MCF 10A (cell line): ENCODE measurements around the gene PLXNA1. TPM values are rescaled to one million over a fixed set of nuclear protein-coding genes. Genes with fewer than 3 reads are reported as not detected.

ENCODE experiments used
- BruUV-seq: library from RNA; stranded (reverse); fragments of 400-500 nt; replicated peaks from 2 replicates; lab custom pipeline; 2021; lab: Mats Ljungman, UMichigan
- CTCF ChIA-PET: fragments of 300-600 bp; sonication (Branson Sonifier 250); formaldehyde crosslinking; extraction: SDS; loops from one replicate; lab custom pipeline; 2021; ENCODE audit warnings: antibody characterized with exemption, inconsistent platforms; lab: Yijun Ruan, JAX
- POLR2A ChIA-PET: fragments of 300-600, 350-650 bp; sonication (Branson Sonifier 250); formaldehyde crosslinking; extraction: SDS; loops from one replicate; lab custom pipeline; 2020; ENCODE audit warnings: antibody characterized with exemption, inconsistent platforms; lab: Yijun Ruan, JAX
- DNase-seq: peaks from one replicate; pipeline ENCODE4 v3.0.0-alpha.2; 2018; ENCODE audit not compliant: unreplicated experiment
- H3K27ac Mint-ChIP-seq: one replicate; pipeline ENCODE4 v1.8.0; 2022; ENCODE audit warnings: mild to moderate bottlenecking, low read depth, mixed read lengths; ENCODE audit not compliant: unreplicated experiment
- H3K27me3 Mint-ChIP-seq: one replicate; pipeline ENCODE4 v1.8.0; 2022; ENCODE audit warnings: mixed read lengths; ENCODE audit not compliant: insufficient read depth, unreplicated experiment
- H3K36me3 Mint-ChIP-seq: one replicate; pipeline ENCODE4 v1.8.0; 2022; ENCODE audit warnings: mild to moderate bottlenecking, moderate library complexity, mixed read lengths; ENCODE audit not compliant: insufficient read depth, unreplicated experiment
- H3K4me1 Mint-ChIP-seq: one replicate; pipeline ENCODE4 v1.8.0; 2022; ENCODE audit warnings: mixed read lengths; ENCODE audit not compliant: insufficient read depth, unreplicated experiment
- H3K4me3 Mint-ChIP-seq: one replicate; pipeline ENCODE4 v1.8.0; 2022; ENCODE audit warnings: mild to moderate bottlenecking, moderate library complexity, mixed read lengths; ENCODE audit not compliant: unreplicated experiment
- H3K9me3 Mint-ChIP-seq: one replicate; pipeline ENCODE4 v1.8.0; 2022; ENCODE audit warnings: mixed read lengths; ENCODE audit not compliant: unreplicated experiment
- CTCF ChIP-seq: fragments of 200-600 bp; IDR thresholded peaks from one replicate; pipeline ENCODE4 v1.8.0; 2022; ENCODE audit warnings: antibody characterized with exemption, mild to moderate bottlenecking; ENCODE audit not compliant: unreplicated experiment
- intact Hi-C: fragments of 100-400 bp; cut with micrococcal nuclease; formaldehyde crosslinking; loops from 2 replicates; pipeline ENCODE4 v1.14.1; 2022
- total RNA-seq: library from RNA; stranded (reverse); gene quantifications from 2 replicates; pipeline ENCODE4 v1.2.3, GENCODE V29; 2022

The PLXNA1 gene
- total RNA-seq, 1 experiment from 2014 or later, result 48.4 TPM

DNA sequence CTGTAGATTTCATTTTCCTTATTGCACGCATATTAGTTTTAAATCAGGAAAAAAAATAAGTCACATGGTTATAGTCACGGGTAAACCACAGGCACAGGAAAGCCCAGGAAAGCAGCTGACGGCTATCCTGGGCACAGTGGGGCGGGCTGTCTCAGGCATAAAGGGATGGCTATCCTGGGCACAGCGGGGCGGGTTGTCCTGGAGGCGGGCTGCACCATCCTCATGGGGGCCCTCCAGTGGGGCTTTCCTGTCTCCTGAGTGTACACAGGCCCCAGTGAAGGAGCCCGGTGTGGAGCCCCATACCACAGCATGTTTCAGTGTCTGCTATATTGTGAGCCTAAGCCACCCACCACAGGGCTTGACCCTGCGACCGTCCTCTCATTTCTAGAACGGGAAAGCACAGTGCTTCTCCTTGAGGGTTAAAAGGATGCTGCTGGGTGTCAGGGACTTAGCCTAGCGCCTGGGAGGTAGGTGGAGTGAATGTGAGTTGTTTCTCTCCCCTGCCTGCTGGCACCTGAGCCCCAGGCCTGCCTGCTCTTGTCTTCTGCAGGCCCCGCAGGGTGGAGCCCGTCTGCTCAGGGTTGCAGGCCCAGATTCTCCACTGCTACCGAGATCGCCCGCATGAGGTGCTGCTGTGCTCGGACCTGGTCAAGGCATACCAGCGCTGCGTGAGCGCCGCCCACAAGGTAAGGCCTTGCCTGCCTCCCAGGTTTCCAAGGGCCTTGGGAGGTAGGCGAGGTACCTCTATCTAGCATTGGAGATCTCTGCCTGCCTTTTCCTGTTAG lies 25.9 kb upstream of the PLXNA1 start:
- no peak for TF ChIP-seq CTCF
- POLR2A ChIA-PET, result no interaction called here
- Mint-ChIP-seq H3K9me3 (no peaks in the 10 kb centered on the region), H3K4me3 (no peak overlapping the region), H3K36me3 (peaks cover 11% of the 10 kb centered on the region), H3K4me1 (peaks cover 22% of the 10 kb centered on the region), H3K27ac (no peak overlapping the region), H3K27me3 (no peaks in the 10 kb centered on the region)
- CTCF ChIA-PET, result no interaction called here
- no TSS peak for BruUV-seq
- DNase-seq, result no peak
- intact Hi-C loops, result no loop called here

DNA sequence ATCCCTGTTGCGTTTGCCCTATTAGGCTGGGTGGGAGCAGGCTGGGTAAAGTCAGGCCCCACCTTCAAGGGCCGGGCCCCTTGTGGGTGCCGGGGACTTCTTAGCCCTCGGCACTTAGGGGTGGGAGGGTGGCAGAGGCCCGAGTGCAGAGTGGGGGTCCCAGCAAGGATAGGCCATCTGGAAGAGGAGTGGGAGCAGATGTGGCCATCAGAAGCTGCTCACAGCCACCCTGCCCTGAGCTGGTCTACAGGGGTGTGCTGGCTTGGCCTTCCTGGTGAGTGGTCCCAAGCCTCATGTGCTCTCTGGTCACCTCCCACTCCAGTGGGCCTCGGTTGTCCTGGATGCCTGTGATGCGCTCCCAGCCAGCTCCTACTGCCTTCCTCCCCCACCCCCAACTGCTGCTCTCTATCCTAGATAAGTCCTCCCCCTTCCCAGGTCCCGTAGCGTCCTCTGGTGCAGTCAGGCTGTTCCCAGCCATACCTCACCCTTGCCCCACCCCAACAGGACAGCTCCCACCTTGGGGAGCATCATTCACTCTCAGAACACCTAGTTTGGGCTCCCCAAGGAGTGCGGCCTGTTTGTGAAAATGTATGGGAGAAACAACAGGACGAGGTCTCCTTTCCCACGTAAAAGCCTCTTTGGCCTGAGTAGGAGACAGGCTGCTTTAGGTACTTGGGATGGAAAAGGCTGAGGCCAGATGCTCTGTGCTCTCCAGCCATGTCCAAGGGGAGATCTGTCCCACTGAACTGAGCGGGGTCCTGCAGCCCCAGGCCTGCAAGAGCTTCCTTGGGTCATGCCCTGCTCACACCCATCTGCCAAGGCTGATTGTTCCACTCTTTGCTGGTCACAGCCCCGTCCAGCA lies 24.9 kb upstream of the PLXNA1 start:
- Mint-ChIP-seq H3K4me1 (peaks cover 22% of the 10 kb centered on the region), H3K27me3 (no peaks in the 10 kb centered on the region), H3K36me3 (peaks cover 11% of the 10 kb centered on the region), H3K9me3 (no peaks in the 10 kb centered on the region), H3K4me3 (no peak overlapping the region), H3K27ac (no peak overlapping the region)
- ChIA-PET CTCF (interaction anchor here (0.6 to 1.1 kb wide), 6 partner anchors 9 to 396 kb away, joined by 3 to 4 read pairs (median 3); no protein-coding TSS in a partner anchor), POLR2A (interaction anchor here (0.9 kb wide), 1 partner anchor 62 kb away, joined by 3 read pairs; no protein-coding TSS in a partner anchor)
- no peak for TF ChIP-seq CTCF
- no peak for DNase-seq
- intact Hi-C loops, result no loop called here
- BruUV-seq, result no TSS peak

- no peak overlapping the region for H3K4me3 Mint-ChIP-seq
- no TSS peak for BruUV-seq
- ChIA-PET POLR2A (interaction anchor here (0.9 kb wide), 1 partner anchor 63 kb away, joined by 3 read pairs; no protein-coding TSS in a partner anchor), CTCF (interaction anchor here (0.6 to 1.1 kb wide), 6 partner anchors 8 to 397 kb away, joined by 3 to 4 read pairs (median 3); no protein-coding TSS in a partner anchor)
- H3K4me1 Mint-ChIP-seq, result peaks cover 22% of the 10 kb centered on the region
- no peak overlapping the region for H3K27ac Mint-ChIP-seq
- no peaks in the 10 kb centered on the region for H3K27me3 Mint-ChIP-seq
- H3K36me3 Mint-ChIP-seq, result peaks cover 11% of the 10 kb centered on the region
- no peak for DNase-seq
- no peaks in the 10 kb centered on the region for H3K9me3 Mint-ChIP-seq
- intact Hi-C loops, result no loop called here
- TF ChIP-seq CTCF, result no peak
Observed at GRCh38 chr3:126958638-126959085, 24.3 kb upstream of the PLXNA1 start.
